Measurements from ENCODE around the gene PPP4R1.

DNA sequence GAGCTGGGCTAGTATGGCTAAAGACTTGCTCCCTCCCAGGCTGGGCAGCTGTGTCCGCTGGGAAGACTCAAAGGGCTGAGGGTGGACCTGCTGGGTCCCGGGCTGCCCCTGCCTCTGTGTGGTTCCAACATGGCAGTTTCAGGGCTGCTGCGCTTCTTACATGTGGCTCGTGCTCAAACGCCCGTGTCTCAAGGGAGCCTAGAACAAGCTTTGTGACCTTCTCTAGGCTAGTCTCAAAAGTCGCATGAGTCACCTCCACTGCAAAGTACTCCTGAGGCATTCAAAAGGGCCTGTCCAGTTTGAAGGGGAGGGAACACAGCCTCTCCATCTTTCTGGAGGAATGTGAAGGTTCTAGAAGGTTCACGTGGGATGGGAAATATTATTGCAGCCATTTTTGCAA, 49.0 kb upstream of the PPP4R1 start:
- TF ChIP-seq, protein P1, sequence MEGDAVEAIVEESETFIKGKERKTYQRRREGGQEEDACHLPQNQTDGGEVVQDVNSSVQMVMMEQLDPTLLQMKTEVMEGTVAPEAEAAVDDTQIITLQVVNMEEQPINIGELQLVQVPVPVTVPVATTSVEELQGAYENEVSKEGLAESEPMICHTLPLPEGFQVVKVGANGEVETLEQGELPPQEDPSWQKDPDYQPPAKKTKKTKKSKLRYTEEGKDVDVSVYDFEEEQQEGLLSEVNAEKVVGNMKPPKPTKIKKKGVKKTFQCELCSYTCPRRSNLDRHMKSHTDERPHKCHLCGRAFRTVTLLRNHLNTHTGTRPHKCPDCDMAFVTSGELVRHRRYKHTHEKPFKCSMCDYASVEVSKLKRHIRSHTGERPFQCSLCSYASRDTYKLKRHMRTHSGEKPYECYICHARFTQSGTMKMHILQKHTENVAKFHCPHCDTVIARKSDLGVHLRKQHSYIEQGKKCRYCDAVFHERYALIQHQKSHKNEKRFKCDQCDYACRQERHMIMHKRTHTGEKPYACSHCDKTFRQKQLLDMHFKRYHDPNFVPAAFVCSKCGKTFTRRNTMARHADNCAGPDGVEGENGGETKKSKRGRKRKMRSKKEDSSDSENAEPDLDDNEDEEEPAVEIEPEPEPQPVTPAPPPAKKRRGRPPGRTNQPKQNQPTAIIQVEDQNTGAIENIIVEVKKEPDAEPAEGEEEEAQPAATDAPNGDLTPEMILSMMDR (IDR thresholded peaks at IDR 0.05), result no peak
- TF ChIP-seq POLR2A (IDR thresholded peaks at IDR 0.05), result no peak
